Hypothalamus (tissue), 51 donors: ENCODE results near the gene ZNF609.
"Not testable (repeated sequence)": the region's sequence is repeated elsewhere in the genome, so short reads cannot be mapped to it uniquely, and the experiment has no call there.

ENCODE experiments used
- DNase-seq, 51 donors: peaks; one replicate each; lab custom pipeline; 2025; lab: John Stamatoyannopoulos, UW

ZNF609 gene

DNA sequence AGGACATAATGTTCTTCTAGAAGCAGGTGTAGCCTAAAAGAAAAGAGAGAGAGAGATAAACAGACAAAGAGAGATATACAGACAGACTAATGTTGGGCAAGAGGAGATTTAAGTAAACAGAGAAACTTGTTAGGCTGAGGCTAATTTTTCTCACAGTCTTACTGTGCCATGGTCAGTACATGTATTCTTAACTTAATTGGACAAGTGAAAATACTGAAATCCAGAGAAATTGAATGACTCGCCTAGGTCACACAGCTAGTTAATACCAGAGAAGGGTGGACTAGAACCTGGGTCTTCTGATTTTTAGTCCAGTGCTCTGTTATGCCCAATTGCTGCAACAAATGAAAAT lies 6.7 kb upstream of the ZNF609 start:
- no peak for DNase-seq

DNA sequence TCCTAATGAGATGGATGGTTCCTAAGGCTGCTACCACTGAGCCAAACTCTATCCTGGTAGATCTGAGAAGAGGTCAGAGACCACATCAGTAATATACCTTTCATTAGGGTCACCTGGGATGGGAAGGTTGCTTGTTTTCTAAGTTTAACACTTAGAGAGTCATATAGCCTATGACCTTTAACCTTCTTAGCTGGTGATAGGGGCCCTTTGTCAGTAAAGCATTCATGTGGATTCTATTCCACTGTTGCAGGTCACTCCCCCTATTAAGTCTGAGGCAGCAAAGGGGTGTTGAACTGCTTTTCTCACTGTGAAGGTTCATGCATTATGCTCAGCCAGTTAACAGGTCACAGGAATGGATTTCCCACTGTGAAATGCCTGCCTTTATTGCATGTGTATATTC lies 6.1 kb upstream of the ZNF609 start:
- no peak for DNase-seq

GRCh38 chr15:64455961-64456371 lies 4.4 kb upstream of the ZNF609 start:
- DNase-seq, result peak in 4 of 51 donors; percentile 4 to 21 (median 6)

- no peak for DNase-seq
Measured at GRCh38 chr15:64456634-64457108, 3.7 kb upstream of the ZNF609 start.

- DNase-seq, result no peak
Measured at GRCh38 chr15:64459066-64459781, 1.2 kb upstream of the ZNF609 start.

DNA sequence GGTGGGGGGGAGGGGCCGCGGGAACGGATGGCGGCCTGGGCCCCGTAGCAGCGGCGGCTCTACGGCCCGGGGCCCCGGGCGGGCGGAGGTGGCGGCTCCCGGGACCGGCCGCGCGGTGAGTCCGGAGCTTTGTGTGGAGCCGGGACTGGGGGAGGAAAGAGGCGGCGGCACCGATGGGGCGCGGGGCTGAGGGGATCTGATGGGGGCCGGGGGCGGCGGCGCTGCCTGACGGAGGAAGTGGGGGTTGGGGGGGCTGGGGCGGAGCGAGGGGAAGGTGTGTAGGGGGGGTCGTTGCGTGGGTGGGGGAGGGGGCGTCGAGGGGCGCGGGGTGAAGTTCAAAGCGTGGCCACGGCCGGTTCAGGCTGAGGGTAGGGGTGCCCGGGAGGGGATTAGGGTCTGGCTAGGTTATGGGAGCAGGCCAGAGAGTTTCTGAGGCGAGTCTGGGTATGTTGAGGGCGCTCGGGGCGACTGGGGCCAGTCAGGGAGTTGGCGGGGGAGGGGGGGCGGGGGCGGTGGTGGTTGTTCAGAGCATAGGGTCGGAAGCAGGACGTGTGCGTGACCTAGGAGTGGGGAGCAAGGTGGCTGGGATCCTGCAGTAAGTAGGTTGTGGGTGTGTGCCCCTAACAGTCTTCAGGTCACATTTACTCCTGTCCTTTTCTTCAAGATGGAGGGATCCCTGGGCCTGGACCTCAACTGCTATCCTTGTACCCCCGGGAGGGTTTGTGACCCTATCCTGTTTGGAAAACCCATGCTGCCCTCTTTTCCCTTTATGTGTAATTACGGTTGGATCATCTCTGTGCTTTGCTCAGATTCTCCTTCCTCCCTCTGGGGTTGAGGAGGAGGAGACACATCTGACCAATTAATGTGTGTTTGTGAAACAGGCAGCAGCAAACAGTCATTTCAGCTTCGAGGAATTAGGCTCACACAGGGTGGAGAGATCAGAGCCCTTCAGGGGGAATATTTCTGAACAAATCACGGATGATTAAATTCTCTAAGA lies 644 bp downstream of the ZNF609 start:
- DNase-seq, result peak in 36 of 51 donors; percentile 8 to 77 (median 42)

DNA sequence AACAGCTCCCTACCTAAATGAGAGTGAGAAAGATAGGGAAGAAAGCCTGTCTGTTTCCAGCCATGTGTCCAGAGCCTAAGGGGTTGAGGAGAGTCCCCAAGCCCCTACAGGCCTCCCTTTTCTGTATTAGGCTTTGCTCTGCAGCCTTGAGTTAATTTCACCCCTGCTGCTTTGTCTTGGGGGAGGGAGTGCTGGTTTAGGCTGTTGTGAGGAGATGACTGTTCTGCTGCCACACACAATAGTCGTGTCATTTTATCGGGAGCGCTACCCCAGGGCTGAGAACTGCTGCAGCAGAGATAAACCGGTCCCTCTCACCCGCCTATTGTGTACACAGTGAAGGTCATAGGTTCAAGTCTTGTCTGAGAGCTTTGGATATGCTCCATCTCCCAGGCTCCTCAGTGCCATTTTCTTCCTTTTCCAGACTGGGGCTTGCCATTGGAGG lies 1.4 kb downstream of the ZNF609 start:
- peak in 30 of 51 donors; percentile 6 to 73 (median 28) for DNase-seq

GRCh38 chr15:64462492-64462891 lies 2.1 kb downstream of the ZNF609 start:
- DNase-seq, result no peak

DNA sequence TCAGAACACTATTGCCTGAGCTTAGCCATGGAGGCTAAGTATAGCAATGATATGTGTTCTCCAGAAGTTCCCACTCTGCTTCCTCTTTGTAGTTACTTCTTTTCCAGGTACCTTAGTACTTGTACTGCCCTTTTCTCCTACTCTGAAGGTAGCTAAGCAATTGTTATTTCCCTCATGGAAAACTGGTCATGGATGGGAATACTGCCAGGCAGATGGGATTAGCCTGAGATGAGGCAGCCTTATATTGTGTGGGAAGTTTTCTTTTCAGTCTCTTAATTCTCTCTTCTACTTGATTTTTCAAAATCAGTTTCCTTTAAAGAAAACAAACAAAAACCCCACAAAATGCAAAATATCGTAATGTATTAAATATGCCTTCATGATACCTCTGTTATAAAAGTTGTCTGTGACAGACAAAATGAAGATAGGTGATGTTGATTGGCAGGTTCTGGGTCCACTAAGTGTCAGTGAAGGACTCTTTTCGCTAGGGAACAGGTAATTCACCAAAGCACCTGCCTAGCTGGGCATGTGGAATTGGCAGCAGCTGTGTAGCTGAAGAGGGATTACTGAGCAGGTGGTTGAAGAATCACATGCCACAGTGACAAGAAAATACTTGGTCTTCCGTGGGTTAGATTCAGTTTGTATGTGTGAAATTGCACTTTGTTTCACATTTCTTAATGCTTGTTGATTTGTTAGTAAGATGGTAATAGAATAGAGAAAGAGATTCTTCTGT lies 4.1 kb downstream of the ZNF609 start:
- DNase-seq, result peak in 1 of 51 donors; percentile 2

GRCh38 chr15:64466408-64467141 lies 6.2 kb downstream of the ZNF609 start:
- peak in 1 of 51 donors; percentile 28 for DNase-seq

- DNase-seq, result no peak
Measured at GRCh38 chr15:64472161-64472560, 11.8 kb downstream of the ZNF609 start.

GRCh38 chr15:64474846-64475245 lies 14.5 kb downstream of the ZNF609 start:
- no peak for DNase-seq

GRCh38 chr15:64476550-64476949 lies 16.2 kb downstream of the ZNF609 start:
- no peak for DNase-seq

- DNase-seq, result no peak
Measured at GRCh38 chr15:64478863-64479262, 18.5 kb downstream of the ZNF609 start.

DNA sequence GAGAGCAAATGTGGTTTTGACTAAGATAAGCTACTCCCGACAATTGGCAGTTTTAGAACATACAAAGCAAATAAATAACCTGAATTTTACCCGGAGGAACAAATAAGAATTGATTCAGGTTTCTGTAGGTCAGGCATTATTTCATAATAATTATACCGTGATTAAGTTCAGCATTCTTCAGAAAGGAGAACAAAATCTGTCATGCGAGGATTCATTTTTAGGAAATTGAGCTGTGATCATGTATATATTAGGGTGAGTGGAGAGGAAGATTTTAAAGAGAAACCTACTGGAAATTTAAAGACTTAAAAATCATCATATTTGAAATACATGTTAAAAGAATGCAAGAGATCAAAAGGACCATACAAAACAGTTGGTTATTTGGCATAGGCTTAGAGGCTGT lies 20.5 kb downstream of the ZNF609 start:
- DNase-seq, result no peak

DNA sequence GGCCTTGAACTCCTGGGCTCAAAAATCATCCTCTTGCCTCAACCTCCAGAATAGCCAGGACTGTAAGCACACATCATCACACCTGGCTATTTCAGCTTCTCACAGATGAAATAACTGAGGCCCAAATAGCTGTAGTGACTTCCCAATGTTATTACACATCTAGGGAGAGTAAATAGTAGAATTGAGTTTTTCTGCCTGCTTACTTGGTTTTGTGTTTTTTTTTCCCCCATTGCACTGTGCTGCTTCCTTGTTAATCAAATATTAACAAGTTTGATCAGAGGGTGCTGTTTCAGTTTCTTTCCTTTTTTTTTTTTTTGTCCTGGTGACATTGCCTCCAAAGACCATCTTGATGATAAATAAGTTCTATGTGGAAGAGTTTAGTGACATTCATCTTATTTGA lies 23.4 kb downstream of the ZNF609 start:
- no peak for DNase-seq

GRCh38 chr15:64485796-64486195 lies 25.4 kb downstream of the ZNF609 start:
- no peak for DNase-seq

DNA sequence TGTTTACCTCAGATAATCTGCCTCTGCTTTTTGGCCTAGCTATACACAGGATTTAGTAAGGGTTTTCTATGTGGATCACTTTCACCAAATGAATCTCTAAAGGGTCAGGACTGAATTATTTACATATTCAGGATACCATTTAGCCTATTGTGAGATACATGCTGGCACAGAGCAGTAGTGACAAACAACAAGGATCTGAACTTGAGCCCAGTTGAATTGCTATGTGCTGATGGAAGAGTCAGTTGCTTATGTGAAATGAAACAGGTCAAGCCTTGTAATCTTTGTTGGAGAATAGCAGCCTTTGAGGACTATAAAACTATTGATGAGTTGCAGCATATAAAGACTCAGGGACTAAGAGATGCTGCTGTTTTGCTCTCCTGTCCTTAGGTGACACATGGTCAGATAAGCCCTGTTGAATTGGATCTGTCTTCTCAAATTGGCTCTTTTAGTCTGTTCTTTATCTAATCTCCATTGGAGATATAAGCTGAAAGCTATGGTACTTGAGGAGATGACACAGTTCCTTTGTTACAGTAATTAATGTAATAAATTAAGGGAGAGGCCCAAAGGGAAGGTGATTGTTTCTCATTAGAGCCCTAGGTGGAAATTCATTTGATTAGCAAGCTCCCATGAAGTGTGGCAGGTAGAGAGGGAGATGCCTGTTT lies 30.4 kb downstream of the ZNF609 start:
- no peak for DNase-seq

- no peak for DNase-seq
Measured at GRCh38 chr15:64493641-64494040, 33.3 kb downstream of the ZNF609 start.

- not testable (repeated sequence) for DNase-seq
Measured at GRCh38 chr15:64495968-64496367, 35.6 kb downstream of the ZNF609 start.
